H1 (cell line): Measurements from ENCODE around the gene PARD3. TPM values are rescaled to one million over a fixed set of nuclear protein-coding genes. Genes with fewer than 3 reads are reported as not detected.

Source experiments
- CTCF ChIA-PET: fragments of 300-600 bp; sonication (Branson Sonifier 250); formaldehyde crosslinking; loops from one replicate; lab custom pipeline; 2021; ENCODE audit not compliant: partially characterized antibody; lab: Charles Lee
- POLR2A ChIA-PET: fragments of 300-600 bp; sonication (Branson Sonifier 250); formaldehyde crosslinking; loops from one replicate; lab custom pipeline; 2021; ENCODE audit warnings: inconsistent platforms; ENCODE audit not compliant: partially characterized antibody; lab: Charles Lee
- DNase-seq, 2 experiments: peaks; one replicate each; pipeline versions ENCODE4 v3.0.0 to v3.0.0-alpha.2; 2010 to 2022; ENCODE audit warnings: low spot score in 2 of 2, low read depth in 1 of 2, mixed read lengths in 1 of 2
- FAIRE-seq: peaks from 2 replicates; lab custom pipeline; 2011; peaks lifted over from hg19 to GRCh38; lab: Jason Lieb, UNC
- H2AFZ ChIP-seq: 2 replicates; pipeline ENCODE4 v1.8.1; 2012; ENCODE audit warnings: low read length, inconsistent platforms
- H2AK5ac ChIP-seq: 2 replicates; pipeline ENCODE4 v1.6.1; 2013; ENCODE audit warnings: low read depth, low read length
- H2BK120ac ChIP-seq: replicated peaks from 2 replicates; pipeline ENCODE3; 2013; ENCODE audit warnings: low read depth, low read length, inconsistent platforms
- H2BK12ac ChIP-seq: 2 replicates; pipeline ENCODE4 v1.6.1; 2013; ENCODE audit warnings: low read depth, low read length
- H2BK15ac ChIP-seq: 2 replicates; pipeline ENCODE4 v1.6.1; 2013; ENCODE audit warnings: low read length
- H2BK20ac ChIP-seq: 2 replicates; pipeline ENCODE4 v1.6.1; 2013; ENCODE audit warnings: low read length
- H2BK5ac ChIP-seq: 2 replicates; pipeline ENCODE4 v1.6.1; 2013; ENCODE audit warnings: low read depth, low read length
- H3K14ac ChIP-seq: 2 replicates; pipeline ENCODE4 v1.6.1; 2013; ENCODE audit warnings: inconsistent platforms; ENCODE audit not compliant: insufficient read length
- H3K18ac ChIP-seq: 2 replicates; pipeline ENCODE4 v1.6.1; 2013; ENCODE audit warnings: low read length; ENCODE audit errors: extremely low read depth
- H3K23ac ChIP-seq: 2 replicates; pipeline ENCODE4 v1.6.1; 2013; ENCODE audit warnings: inconsistent platforms; ENCODE audit not compliant: insufficient read length
- H3K23me2 ChIP-seq: 2 replicates; pipeline ENCODE4 v1.6.1; 2013; ENCODE audit warnings: low read depth, low read length
- H3K27ac ChIP-seq: 2 replicates; pipeline ENCODE4 v1.6.1; 2011; ENCODE audit warnings: low read depth, low read length, inconsistent platforms
- H3K27me3 ChIP-seq, 4 experiments: replicated peaks in 1 of 4; 1 replicate in 1 of 4; 2 replicates in 3 of 4; pipeline versions ENCODE4 v1.6.1 to v1.8.1; 2011 to 2013; ENCODE audit warnings: low read length in 3 of 4, mild to moderate bottlenecking in 3 of 4, inconsistent platforms in 2 of 4, mixed read lengths in 2 of 4, moderate library complexity in 1 of 4; ENCODE audit not compliant: control insufficient read depth in 3 of 4, insufficient read depth in 3 of 4; ENCODE audit errors: extremely low read depth in 1 of 4
- H3K36me3 ChIP-seq, 4 experiments: 2 replicates each; pipeline versions ENCODE4 v1.6.1 to v1.8.1; 2011 to 2013; ENCODE audit warnings: mild to moderate bottlenecking in 4 of 4, low read length in 3 of 4, moderate library complexity in 2 of 4, control low read depth in 1 of 4, inconsistent platforms in 1 of 4; ENCODE audit not compliant: insufficient read depth in 4 of 4, control insufficient read depth in 2 of 4
- H3K4ac ChIP-seq: replicated peaks from 2 replicates; pipeline ENCODE3; 2013; ENCODE audit warnings: low read length, low read depth, mixed read lengths, inconsistent platforms; ENCODE audit not compliant: insufficient read length
- H3K4me1 ChIP-seq, 4 experiments: replicated peaks in 1 of 4; 1 replicate in 1 of 4; 2 replicates in 3 of 4; pipeline versions ENCODE4 v1.6.1 to v1.8.1; 2011 to 2013; ENCODE audit warnings: low read length in 3 of 4, inconsistent platforms in 2 of 4, mixed read lengths in 1 of 4; ENCODE audit not compliant: insufficient read depth in 4 of 4, control insufficient read depth in 3 of 4
- H3K4me2 ChIP-seq, 2 experiments: 2 replicates each; pipeline versions ENCODE4 v1.6.1 to v1.8.1; 2011 to 2013; ENCODE audit warnings: low read depth in 2 of 2, low read length in 2 of 2, control low read depth in 1 of 2, inconsistent platforms in 1 of 2, mild to moderate bottlenecking in 1 of 2; ENCODE audit not compliant: insufficient read depth in 1 of 2
- H3K4me3 ChIP-seq, 4 experiments: fragments of 200-600, 300-600 bp in 1 of 4; sonication (generic), shearing (Covaris generic), sonication (Bioruptor Twin) in 1 of 4; 2 replicates each; pipeline versions ENCODE4 v1.5.1 to v1.8.1; 2011 to 2016; ENCODE audit warnings: low read length in 4 of 4, low read depth in 3 of 4, control low read depth in 2 of 4, inconsistent platforms in 2 of 4, mild to moderate bottlenecking in 2 of 4, mixed read lengths in 1 of 4, moderate library complexity in 1 of 4; ENCODE audit not compliant: insufficient read depth in 2 of 4; ENCODE audit errors: extremely low read depth in 1 of 4
- H3K56ac ChIP-seq: replicated peaks from 2 replicates; pipeline ENCODE3; 2013; ENCODE audit warnings: low read depth, mild to moderate bottlenecking, mixed read lengths, low read length, inconsistent platforms; ENCODE audit not compliant: insufficient read length
- H3K79me1 ChIP-seq: 2 replicates; pipeline ENCODE4 v1.6.1; 2013; ENCODE audit warnings: low read depth, low read length, control low read depth
- H3K79me2 ChIP-seq, 2 experiments: 2 replicates each; pipeline versions ENCODE4 v1.6.1 to v1.8.1; 2012 to 2013; ENCODE audit warnings: low read length in 2 of 2, mild to moderate bottlenecking in 2 of 2, inconsistent platforms in 1 of 2; ENCODE audit not compliant: insufficient read depth in 2 of 2, control insufficient read depth in 1 of 2
- H3K9ac ChIP-seq, 4 experiments: replicated peaks in 1 of 4; 1 replicate in 1 of 4; 2 replicates in 3 of 4; pipeline versions ENCODE4 v1.6.1 to v1.8.1; 2011 to 2013; ENCODE audit warnings: low read depth in 3 of 4, low read length in 3 of 4, control low read depth in 2 of 4, mild to moderate bottlenecking in 2 of 4, moderate library complexity in 2 of 4, inconsistent platforms in 1 of 4; ENCODE audit errors: extremely low read depth in 1 of 4
- H3K9me3 ChIP-seq, 2 experiments: 2 replicates each; pipeline versions ENCODE4 v1.6.1 to v1.8.1; 2012 to 2013; ENCODE audit warnings: mild to moderate bottlenecking in 2 of 2, moderate library complexity in 2 of 2, control low read depth in 1 of 2, inconsistent platforms in 1 of 2, low read depth in 1 of 2, low read length in 1 of 2, mixed read lengths in 1 of 2; ENCODE audit not compliant: insufficient read depth in 2 of 2
- H4K20me1 ChIP-seq, 2 experiments: replicated peaks in 1 of 2; 2 replicates each; pipeline versions ENCODE3 to v1.8.1; 2011 to 2013; ENCODE audit warnings: inconsistent platforms in 2 of 2, low read length in 2 of 2, mild to moderate bottlenecking in 1 of 2; ENCODE audit not compliant: insufficient read depth in 2 of 2, control insufficient read depth in 1 of 2
- H4K5ac ChIP-seq: 2 replicates; pipeline ENCODE4 v1.6.1; 2013; ENCODE audit warnings: low read length, low read depth, mixed read lengths, inconsistent platforms; ENCODE audit not compliant: insufficient read length
- H4K8ac ChIP-seq: 2 replicates; pipeline ENCODE4 v1.8.0; 2013; ENCODE audit warnings: mild to moderate bottlenecking, moderate library complexity, low read length, inconsistent platforms; ENCODE audit not compliant: insufficient read depth; ENCODE audit errors: extremely low read depth
- H4K91ac ChIP-seq: replicated peaks from 2 replicates; pipeline ENCODE3; 2013; ENCODE audit warnings: low read length, mixed read lengths, inconsistent platforms; ENCODE audit not compliant: insufficient read length
- ASH2L ChIP-seq: fragments of 200-600, 300-600 bp; sonication (generic); IDR thresholded peaks from one replicate; pipeline ENCODE4 v1.7.1; 2017; ENCODE audit warnings: low read length
- ATF3 ChIP-seq: IDR thresholded peaks from 2 replicates; pipeline ENCODE4 v1.6.1; 2011; ENCODE audit warnings: low read depth, mild to moderate bottlenecking, low read length; ENCODE audit not compliant: insufficient read depth
- BRCA1 ChIP-seq: IDR thresholded peaks from 2 replicates; pipeline ENCODE4 v1.6.1; 2012; ENCODE audit warnings: low read depth, low read length, improper control_type of control experiment
- CHD2 ChIP-seq: IDR thresholded peaks from 2 replicates; pipeline ENCODE4 v1.6.1; 2012; ENCODE audit warnings: low read length, improper control_type of control experiment
- EZH2 ChIP-seq: fragments of 200-600 bp; sonication (generic); IDR thresholded peaks from 2 replicates; pipeline ENCODE4 v1.7.1; 2012; ENCODE audit warnings: low read depth, mild to moderate bottlenecking, moderate library complexity, low read length, inconsistent platforms; ENCODE audit not compliant: severe bottlenecking
- HDAC2 ChIP-seq, 2 experiments: fragments of 300-600 bp in 1 of 2; sonication (generic) in 1 of 2; IDR thresholded peaks; 2 replicates each; pipeline ENCODE4 v1.6.1; 2011 to 2012; ENCODE audit warnings: low read depth in 2 of 2, low read length in 2 of 2, mild to moderate bottlenecking in 2 of 2, moderate library complexity in 2 of 2, borderline replicate concordance in 1 of 2, inconsistent platforms in 1 of 2
- MAFK ChIP-seq: IDR thresholded peaks from 2 replicates; pipeline ENCODE4 v1.6.1; 2012; ENCODE audit warnings: low read depth, mild to moderate bottlenecking, improper control_type of control experiment, low read length
- POLR2A ChIP-seq, 2 experiments: IDR thresholded peaks; 1 replicate in 1 of 2; 2 replicates in 1 of 2; pipeline ENCODE4 v1.6.1; 2011; ENCODE audit warnings: low read depth in 2 of 2, low read length in 2 of 2, mild to moderate bottlenecking in 2 of 2; ENCODE audit errors: control extremely low read depth in 1 of 2
- POU5F1 ChIP-seq: IDR thresholded peaks from 2 replicates; pipeline ENCODE4 v1.6.1; 2011; ENCODE audit warnings: low read depth, mild to moderate bottlenecking, low read length, moderate library complexity
- SP2 ChIP-seq: IDR thresholded peaks from 2 replicates; pipeline ENCODE4 v1.6.1; 2012; ENCODE audit warnings: mild to moderate bottlenecking, low read length, inconsistent platforms
- TAF7 ChIP-seq: optimal IDR thresholded peaks from 2 replicates; pipeline ENCODE3; 2011; ENCODE audit warnings: low read depth, mild to moderate bottlenecking, inconsistent platforms, low read length, moderate library complexity, borderline replicate concordance
- TEAD4 ChIP-seq: IDR thresholded peaks from 2 replicates; pipeline ENCODE4 v1.6.1; 2012; ENCODE audit warnings: low read depth, low read length, inconsistent platforms, mixed read lengths
- WGBS, 2 experiments: shearing (Covaris generic) in 1 of 2; methylation state at CpG; one replicate each; pipeline versions ENCODE4 v1.1.6 to v1.1.7; 2013 to 2015; ENCODE audit warnings: low lambda C conversion rate in 2 of 2, mixed read lengths in 2 of 2, inconsistent platforms in 1 of 2, low coverage in 1 of 2, missing lambda C conversion rate in 1 of 2; ENCODE audit not compliant: insufficient replicate concordance in 2 of 2, insufficient coverage in 1 of 2, insufficient read length in 1 of 2; ENCODE audit errors: extremely low coverage in 1 of 2, missing lambda C conversion rate in 1 of 2; 5-methylcytosine and 5-hydroxymethylcytosine counted together
- polyA plus RNA-seq, 7 experiments: library from polyadenylated mRNA; depleted of rRNA in 3 of 7; stranded (reverse) in 5 of 7; unstranded in 2 of 7; fragments of >200 nt in 5 of 7; fragments of 200-250 nt in 2 of 7; gene quantifications; 1 replicate in 5 of 7; 2 replicates in 1 of 7; 4 replicates in 1 of 7; pipeline versions ENCODE4 v1.2.1 to v1.2.3, GENCODE V29; 2011 to 2013; ENCODE audit warnings: missing spikeins in 2 of 7, mixed read lengths in 2 of 7
- total RNA-seq: library from RNA; stranded (reverse); fragmentation: NEBNext Ultra II Directional; extraction: Animal tissue kit (Norgen Biotek cat#: 25700); gene quantifications from 2 replicates; pipeline ENCODE4 v1.2.1, GENCODE V29; 2021

PARD3 gene
- total and polyA plus RNA-seq, 2 of the 8 experiments (the other 6 are each of a cell fraction or from before 2014, with no cell fraction given) = 19.7 to 49.1 TPM

- H3K9ac ChIP-seq = no peak overlapping the region
- no peak overlapping the region for H3K4me2 ChIP-seq
- no peak for DNase-seq
- H2AK5ac ChIP-seq = no peak overlapping the region
- H4K20me1 ChIP-seq = no peaks in the 10 kb centered on the region
- H3K56ac ChIP-seq = no peak overlapping the region
- H3K79me1 ChIP-seq = no peaks in the 10 kb centered on the region
- H3K23me2 ChIP-seq = peaks cover 4% of the 10 kb centered on the region; the same call in 1 of the 2 replicates
- no peak overlapping the region for H4K5ac ChIP-seq
- H3K4me3 ChIP-seq = no peak overlapping the region
- H2BK120ac ChIP-seq = no peak overlapping the region
- no peak overlapping the region for H2BK5ac ChIP-seq
- H2BK20ac ChIP-seq = no peak overlapping the region
- no peak overlapping the region for H3K4ac ChIP-seq
- CTCF ChIA-PET = interaction anchor here (0.6 to 1.0 kb wide), 3 partner anchors 85 to 97 kb away, joined by 3 to 6 read pairs (median 3); no protein-coding TSS in a partner anchor
- no peaks in the 10 kb centered on the region for H3K79me2 ChIP-seq
- H3K9me3 ChIP-seq = no peaks in the 10 kb centered on the region
- no peak overlapping the region for H4K8ac ChIP-seq
- no peaks in the 10 kb centered on the region for H3K27me3 ChIP-seq
- no peak for FAIRE-seq
- WGBS, 2 experiments = 94% methylated on average over 7 of the region's 7 CpGs; no CpG with 5 or more reads in 1 of the 2 experiments
- H3K27ac ChIP-seq = no peak overlapping the region
- H2BK15ac ChIP-seq = no peak overlapping the region
- no peak overlapping the region for H3K18ac ChIP-seq
- no peak overlapping the region for H2BK12ac ChIP-seq
- peaks cover 0 to 3% (median 3%) of the 10 kb centered on the region in 4 experiments; a peak in 4 of 7 replicates for H3K4me1 ChIP-seq
- H4K91ac ChIP-seq = no peak overlapping the region
- H3K14ac ChIP-seq = no peak overlapping the region
- H3K23ac ChIP-seq = no peak overlapping the region
- H2AFZ ChIP-seq = no peak overlapping the region
- POLR2A ChIA-PET = interaction anchor here (0.6 to 0.7 kb wide), 2 partner anchors 60 to 1105 kb away, joined by 3 read pairs; no protein-coding TSS in a partner anchor
- no peaks in the 10 kb centered on the region for H3K36me3 ChIP-seq
- no peak for TF ChIP-seq ATF3
- no peak for TF ChIP-seq ASH2L
- TF ChIP-seq TEAD4 = no peak
- no peak for TF ChIP-seq SP2
- no peak for TF ChIP-seq CHD2
- no peak for TF ChIP-seq MAFK
- no peak for TF ChIP-seq POLR2A (IDR thresholded peaks at IDR 0.05; ENCODE audit: control extremely low read depth in 1 of 2, low read depth in 2 of 2, low read length in 2 of 2)
- TF ChIP-seq TAF7 = no peak
- no peak for TF ChIP-seq HDAC2 (IDR thresholded peaks at IDR 0.05; ENCODE audit: borderline replicate concordance in 1 of 2, low read depth in 2 of 2, low read length in 2 of 2)
- no peak for TF ChIP-seq POU5F1
- no peak for TF ChIP-seq EZH2
- no peak for TF ChIP-seq BRCA1
Measured at GRCh38 chr10:34109495-34109894, 705.6 kb downstream of the PARD3 start.
